Measurements from ENCODE around the gene NFIC.
A peak's percentile ranks its signal among the peaks of the same experiment; 100 is the strongest.

NFIC gene

GRCh38 chr19:3359919-3360420, 6.4 kb upstream of the NFIC start:
- peak; percentile 35 for DNase-seq

GRCh38 chr19:3360421-3361383, 5.7 kb upstream of the NFIC start:
- DNase-seq = peak; percentile 78

DNA sequence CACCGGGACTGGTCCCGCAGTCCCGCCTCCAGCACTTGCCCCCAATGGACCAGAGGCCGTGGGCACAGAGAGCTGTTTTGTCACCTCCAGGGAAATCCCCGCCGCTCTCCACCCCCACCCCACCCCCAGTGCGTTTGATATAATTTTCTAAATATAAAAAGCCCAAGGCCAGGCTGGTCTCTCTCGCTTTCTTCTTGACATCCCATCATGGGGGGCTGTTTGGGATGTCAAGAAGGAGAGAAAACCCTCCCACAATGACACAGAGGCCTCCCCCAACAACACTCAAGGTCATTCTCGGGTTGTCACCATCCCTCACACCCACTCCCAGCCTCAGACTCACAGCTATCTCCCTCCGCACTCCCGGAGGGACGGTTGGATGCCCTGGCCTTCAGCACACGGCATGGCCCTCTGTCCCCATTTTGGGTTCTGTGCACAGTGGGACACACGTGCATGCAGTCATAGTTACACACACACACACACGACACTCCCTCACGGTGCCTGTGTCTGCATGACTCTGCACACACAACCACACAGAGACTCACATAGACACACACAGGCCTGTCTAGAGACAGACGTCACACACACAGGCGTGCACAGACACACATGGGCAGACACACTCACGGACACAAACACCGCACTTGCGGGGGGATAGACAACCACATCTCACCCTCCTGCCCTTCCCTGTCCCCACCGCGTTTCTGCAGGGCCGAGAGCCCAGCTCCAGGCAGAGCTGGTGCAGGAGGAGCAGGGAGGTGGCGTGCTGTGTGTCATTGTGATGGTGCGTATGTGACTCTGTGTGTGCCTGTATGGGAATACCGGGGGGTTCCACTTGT, 4.8 kb upstream of the NFIC start:
- DNase-seq = no peak

- DNase-seq = no peak
Measured at GRCh38 chr19:3362217-3362906, 4.0 kb upstream of the NFIC start.

DNA sequence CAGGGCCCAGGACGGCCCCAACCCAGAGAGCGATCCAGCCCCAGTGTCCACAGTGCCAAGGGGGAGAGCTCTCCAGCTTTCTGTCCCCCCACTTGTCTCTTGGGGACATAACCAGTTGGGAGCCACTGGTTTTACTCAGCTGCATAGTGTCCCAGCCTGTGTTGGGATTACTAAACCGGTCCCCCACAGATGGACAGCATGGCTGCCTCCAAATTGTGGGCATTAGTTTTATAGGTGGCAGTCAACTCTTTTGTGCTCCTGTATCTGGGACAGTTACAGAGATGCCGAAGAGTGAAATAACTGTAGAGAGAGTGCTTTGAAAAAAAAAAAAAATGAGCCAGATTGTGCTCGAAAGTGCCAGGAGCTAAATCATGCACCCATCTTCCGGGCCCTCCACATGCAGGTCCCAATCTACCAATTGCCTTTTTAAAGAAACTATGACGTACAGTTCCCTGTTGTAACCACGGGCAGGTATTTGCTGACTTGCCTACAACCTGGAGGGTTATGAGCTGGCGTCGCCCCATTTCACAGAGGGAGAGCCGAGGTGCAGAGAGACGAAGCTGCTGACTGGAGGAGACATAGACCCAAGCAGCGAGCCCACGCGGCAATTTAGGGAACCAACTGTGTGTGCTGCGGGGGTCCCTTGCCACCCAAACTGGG, 2.4 kb upstream of the NFIC start:
- DNase-seq = no peak

GRCh38 chr19:3364501-3364858, 1.9 kb upstream of the NFIC start:
- no peak for DNase-seq

- DNase-seq = no peak
Measured at GRCh38 chr19:3365093-3365835, 1.1 kb upstream of the NFIC start.

DNA sequence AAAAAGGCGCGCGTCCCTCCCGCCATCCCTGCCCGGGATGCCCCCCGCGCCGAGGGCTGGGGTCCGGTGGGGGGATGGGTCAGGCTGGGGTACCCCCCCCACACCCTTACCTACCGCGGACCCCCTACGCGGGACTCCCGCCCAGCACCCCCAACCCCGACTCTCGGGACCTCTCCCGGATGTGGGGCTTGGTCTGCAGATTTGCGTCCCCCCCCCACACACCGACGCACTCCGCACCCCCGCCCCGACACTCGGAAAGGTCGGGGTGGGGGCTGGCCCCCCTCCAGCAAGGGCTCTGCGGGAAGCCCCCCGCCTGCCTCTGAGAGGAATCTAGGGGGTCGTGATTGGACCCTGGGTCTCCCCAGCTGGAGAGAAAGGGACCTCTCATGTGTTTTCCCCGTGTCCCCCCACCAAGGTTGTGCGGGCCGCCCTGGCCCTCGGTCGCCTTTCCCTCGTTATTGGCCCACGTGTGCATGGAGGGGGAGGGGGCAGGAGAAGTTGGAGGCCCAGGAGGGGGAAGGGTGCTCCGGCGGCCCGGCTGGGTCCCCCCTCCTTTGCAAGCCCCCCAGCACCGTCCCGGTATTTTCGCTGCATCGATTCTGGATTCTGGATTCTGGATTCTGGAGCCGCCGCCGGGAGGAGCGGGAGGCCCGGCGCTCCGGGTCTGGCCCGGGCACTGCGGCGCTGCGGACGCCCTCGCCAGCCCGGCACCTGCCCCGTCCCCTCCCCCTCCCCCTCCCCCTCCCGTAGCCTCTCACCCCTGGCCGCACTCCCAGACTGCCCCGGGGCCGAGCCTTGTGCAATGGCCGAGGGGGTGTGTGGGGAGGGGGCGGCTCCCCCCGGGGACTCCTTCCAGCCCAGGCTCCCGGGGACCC, 607 bp downstream of the NFIC start:
- no peak for DNase-seq

- DNase-seq = no peak
Measured at GRCh38 chr19:3367628-3368440, 1.5 kb downstream of the NFIC start.

GRCh38 chr19:3368441-3368795, 2.0 kb downstream of the NFIC start:
- no peak for DNase-seq

DNA sequence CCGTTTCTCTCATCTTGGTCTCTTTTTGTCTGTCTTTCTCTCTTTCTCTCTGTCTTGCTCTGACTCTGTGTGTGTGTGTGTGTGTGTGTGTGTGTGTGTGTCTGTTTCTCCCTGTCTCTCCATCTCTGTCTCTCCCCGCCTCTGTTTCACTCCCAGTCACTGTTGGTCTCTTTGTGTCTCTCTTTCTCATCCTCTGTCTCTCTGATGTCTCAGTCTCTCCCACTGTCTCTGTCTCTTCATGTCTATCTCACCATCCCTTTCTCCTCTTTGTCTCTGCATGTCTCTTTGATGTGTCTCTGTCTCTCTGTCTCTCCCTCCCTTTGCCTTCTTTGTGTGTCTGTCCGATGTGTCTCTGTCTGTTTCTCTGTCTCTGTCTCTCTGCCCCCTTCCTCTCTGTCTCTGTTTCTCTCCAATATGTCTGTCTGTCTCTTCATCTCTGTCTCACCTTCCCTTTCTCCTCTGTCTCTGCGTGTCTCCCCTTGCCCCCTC, 2.5 kb downstream of the NFIC start:
- DNase-seq = no peak

GRCh38 chr19:3369337-3370213, 3.2 kb downstream of the NFIC start:
- no peak for DNase-seq

- no peak for DNase-seq
Measured at GRCh38 chr19:3370214-3370720, 3.9 kb downstream of the NFIC start.

DNA sequence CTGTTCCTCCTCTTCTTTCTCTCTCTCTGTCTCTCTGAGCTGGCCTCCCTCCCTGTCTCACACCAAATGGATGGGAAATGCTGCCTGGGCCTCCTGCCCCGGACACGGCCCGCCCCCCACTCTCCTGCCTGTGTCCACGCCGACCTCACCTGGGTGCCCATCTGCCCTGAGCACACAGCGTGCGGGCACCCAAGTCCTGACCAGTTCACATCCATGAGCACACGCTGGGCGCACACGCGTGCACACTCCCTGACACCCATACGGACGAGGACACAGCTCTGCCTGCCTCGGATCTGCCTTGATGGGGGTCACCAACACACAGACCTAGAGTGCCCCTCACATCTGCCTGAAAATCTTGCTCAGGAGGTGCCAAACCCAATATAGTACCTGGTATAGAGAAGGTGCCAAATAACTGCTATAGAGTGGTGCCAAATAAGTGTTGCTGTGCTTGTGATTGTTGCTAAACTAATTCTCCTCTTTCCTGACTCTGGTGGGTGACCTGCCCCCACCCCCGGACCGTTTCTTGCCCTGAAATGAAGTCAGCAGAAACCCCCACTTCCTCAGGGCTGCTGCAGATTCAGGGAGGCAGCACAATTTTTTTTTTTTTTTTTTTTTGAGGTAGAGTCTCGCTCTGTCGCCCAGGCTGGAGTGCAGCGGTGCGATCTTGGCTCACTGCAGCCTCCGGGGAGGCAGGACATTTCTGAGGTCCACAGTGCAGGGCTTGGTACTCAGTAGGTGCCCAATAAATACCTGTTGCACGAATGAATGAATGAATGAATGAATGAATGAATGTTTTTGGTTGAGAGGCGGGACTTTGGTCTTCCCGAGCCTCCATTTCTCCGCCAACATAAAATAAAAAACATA, 4.6 kb downstream of the NFIC start:
- no peak for DNase-seq

- DNase-seq = no peak
Measured at GRCh38 chr19:3372413-3372812, 6.0 kb downstream of the NFIC start.

DNA sequence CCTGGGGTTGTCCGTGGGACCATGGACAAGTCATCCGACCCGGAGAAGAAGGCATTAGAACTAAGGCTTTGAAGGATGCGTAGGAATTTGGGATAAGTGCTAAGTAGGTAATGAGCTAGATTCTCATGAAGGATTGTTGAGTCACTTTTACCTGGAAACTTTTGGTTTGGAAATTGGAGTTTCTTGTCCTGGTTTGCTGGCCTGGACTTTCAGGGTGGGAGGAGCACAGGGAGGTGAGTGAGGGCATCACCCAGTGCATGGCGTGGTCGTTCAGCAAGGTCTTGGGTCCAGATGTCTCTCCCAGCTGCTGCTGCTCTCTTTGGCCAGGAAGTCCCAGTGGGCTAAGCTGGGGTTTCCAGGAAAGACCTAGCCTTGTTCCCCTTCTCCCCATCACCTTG, 7.6 kb downstream of the NFIC start:
- no peak for DNase-seq

GRCh38 chr19:3374369-3375112, 8.2 kb downstream of the NFIC start:
- DNase-seq = no peak
